BJ (cell line): ENCODE data around the gene KCNJ11. TPM values are rescaled to one million over a fixed set of nuclear protein-coding genes. Genes with fewer than 3 reads are reported as not detected.
"Not testable (repeated sequence)": the region's sequence is repeated elsewhere in the genome, so short reads cannot be mapped to it uniquely, and the experiment has no call there.

Source experiments
- CTCF ChIA-PET: fragments of 350-600 bp; formaldehyde crosslinking; extraction: SDS; loops from one replicate; lab custom pipeline; 2021; ENCODE audit warnings: antibody characterized with exemption, inconsistent platforms; lab: Yijun Ruan, JAX
- POLR2A ChIA-PET: fragments of 300-600 bp; sonication (Branson Sonifier 250); formaldehyde crosslinking; extraction: SDS; loops from one replicate; lab custom pipeline; 2021; ENCODE audit warnings: antibody characterized with exemption; lab: Charles Lee
- DNase-seq: peaks from one replicate; pipeline ENCODE4 v3.0.0-alpha.2; 2011; ENCODE audit warnings: low read depth
- H3K27me3 ChIP-seq: 2 replicates; pipeline ENCODE4 v1.6.0; 2011; ENCODE audit warnings: low read length; ENCODE audit not compliant: control insufficient read depth, insufficient read depth
- H3K36me3 ChIP-seq: 2 replicates; pipeline ENCODE4 v1.5.1; 2011; ENCODE audit warnings: low read length; ENCODE audit not compliant: control insufficient read depth, insufficient read depth
- H3K4me3 ChIP-seq: 2 replicates; pipeline ENCODE4 v1.5.1; 2011; ENCODE audit warnings: low read depth, mild to moderate bottlenecking, control low read depth, low read length
- polyA plus RNA-seq: library from polyadenylated mRNA; depleted of rRNA; stranded (reverse); fragments of >200 nt; gene quantifications from 2 replicates; pipeline ENCODE4 v1.2.3, GENCODE V29; 2011
- TF ChIP-seq, protein P1 (sequence below): IDR thresholded peaks from 2 replicates; pipeline ENCODE4 v1.5.1; 2011; ENCODE audit warnings: low read depth, mild to moderate bottlenecking, control low read depth, inconsistent platforms, low read length, moderate library complexity; ENCODE audit not compliant: insufficient read depth

KCNJ11 gene
- polyA plus RNA-seq, 1 experiment, result not detected

DNA sequence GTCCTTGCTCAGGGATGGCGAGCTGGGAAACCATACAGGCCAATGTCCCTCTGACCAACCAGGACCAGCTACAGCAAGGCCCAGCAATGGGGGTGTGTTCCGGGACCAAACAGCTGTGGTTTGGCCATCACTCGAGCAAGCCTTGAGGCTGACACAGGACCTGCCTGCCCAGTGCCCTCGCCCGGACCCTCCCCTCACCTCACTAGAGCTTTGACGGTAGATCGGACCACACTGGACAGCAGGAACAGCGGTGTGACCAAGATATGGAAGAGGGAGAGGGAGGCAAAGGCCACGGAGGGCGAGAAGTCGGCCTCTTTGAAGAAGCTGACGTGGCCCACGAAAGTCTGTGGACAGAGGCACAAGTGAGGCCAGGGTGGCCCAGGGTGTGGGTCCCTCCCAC is 42.2 kb upstream of the KCNJ11 start:
- DNase-seq, result no peak
- CTCF ChIA-PET, result interaction anchor here (0.6 kb wide), 1 partner anchor 74 kb away, joined by 3 read pairs; no protein-coding TSS in a partner anchor
- POLR2A ChIA-PET, result no interaction called here
- Histone ChIP-seq H3K27me3 (peaks cover 2% of the 10 kb centered on the region; the same call in 1 of the 2 replicates), H3K36me3 (no peaks in the 10 kb centered on the region), H3K4me3 (no peak overlapping the region)
- TF ChIP-seq, protein P1, sequence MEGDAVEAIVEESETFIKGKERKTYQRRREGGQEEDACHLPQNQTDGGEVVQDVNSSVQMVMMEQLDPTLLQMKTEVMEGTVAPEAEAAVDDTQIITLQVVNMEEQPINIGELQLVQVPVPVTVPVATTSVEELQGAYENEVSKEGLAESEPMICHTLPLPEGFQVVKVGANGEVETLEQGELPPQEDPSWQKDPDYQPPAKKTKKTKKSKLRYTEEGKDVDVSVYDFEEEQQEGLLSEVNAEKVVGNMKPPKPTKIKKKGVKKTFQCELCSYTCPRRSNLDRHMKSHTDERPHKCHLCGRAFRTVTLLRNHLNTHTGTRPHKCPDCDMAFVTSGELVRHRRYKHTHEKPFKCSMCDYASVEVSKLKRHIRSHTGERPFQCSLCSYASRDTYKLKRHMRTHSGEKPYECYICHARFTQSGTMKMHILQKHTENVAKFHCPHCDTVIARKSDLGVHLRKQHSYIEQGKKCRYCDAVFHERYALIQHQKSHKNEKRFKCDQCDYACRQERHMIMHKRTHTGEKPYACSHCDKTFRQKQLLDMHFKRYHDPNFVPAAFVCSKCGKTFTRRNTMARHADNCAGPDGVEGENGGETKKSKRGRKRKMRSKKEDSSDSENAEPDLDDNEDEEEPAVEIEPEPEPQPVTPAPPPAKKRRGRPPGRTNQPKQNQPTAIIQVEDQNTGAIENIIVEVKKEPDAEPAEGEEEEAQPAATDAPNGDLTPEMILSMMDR, result no peak

DNA sequence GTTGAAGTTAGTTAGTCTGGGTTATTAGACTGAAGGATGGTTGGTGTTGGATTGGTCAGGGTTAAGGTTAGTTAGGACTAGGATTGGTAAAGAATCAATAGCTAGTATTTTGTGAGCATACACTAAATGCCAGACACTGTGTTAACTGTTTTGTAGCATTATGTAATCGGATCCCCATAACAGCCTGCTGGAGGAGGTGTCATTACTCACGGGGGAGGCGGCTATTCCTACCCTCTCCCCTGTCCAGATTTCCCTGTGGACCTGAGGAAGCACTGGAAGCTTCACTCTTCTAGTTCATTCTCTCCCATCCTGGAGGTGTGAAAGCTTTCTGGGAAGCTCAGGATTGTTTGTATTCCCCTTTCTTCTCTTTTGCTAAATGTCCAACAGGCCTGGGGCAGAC is 40.5 kb upstream of the KCNJ11 start:
- H3K36me3 ChIP-seq, result no peaks in the 10 kb centered on the region
- no peak overlapping the region for H3K4me3 ChIP-seq
- H3K27me3 ChIP-seq, result peaks cover 4% of the 10 kb centered on the region; the same call in 1 of the 2 replicates
- no peak for DNase-seq
- ChIA-PET CTCF (interaction anchor here (1.3 kb wide), 1 partner anchor 8 kb away, joined by 3 read pairs; no protein-coding TSS in a partner anchor), POLR2A (no interaction called here)
- TF ChIP-seq, protein P1, result no peak

DNA sequence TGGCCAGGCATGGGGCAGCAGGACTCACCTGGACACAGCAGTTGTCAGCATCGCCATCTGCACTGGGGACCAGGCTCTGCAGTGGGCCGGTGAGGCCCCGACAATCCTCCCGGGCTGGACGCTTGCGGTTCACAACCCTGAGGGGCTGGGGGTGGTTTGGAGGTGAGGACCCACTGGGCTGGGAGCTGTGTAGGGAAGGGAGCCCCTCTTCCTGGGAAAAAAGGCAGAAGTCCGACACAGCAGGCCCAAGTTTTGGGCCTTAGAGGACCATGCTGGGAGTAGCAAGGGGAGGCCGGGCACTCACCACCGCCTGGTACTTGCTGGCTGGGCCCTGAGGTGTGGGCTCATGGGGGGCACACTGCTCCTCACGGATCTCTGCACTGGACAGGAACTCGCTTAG is 39.8 kb upstream of the KCNJ11 start:
- DNase-seq, result no peak
- TF ChIP-seq, protein P1, result no peak
- ChIA-PET POLR2A (no interaction called here), CTCF (no interaction called here)
- no peak overlapping the region for H3K4me3 ChIP-seq
- H3K27me3 ChIP-seq, result peaks cover 4% of the 10 kb centered on the region; the same call in 1 of the 2 replicates
- H3K36me3 ChIP-seq, result no peaks in the 10 kb centered on the region

DNA sequence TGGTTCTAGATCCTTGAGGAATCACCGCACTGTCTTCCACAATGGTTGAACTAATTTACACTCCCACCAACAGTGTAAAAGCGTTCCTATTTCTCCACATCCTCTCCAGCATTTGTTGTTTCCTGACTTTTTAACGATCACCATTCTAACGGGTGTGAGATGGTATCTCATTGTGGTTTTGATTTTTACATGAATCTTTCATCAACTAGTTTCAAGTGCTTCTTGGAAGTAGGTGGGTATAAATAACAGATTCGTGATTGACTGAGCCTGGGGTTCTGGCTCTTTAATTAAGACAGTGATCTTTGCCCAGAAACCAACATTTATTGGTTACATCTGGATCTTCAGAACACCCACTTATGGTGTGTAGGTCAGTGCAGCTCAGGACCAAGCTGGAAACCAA is 37.8 kb upstream of the KCNJ11 start:
- POLR2A ChIA-PET, CTCF ChIA-PET: not testable (repeated sequence)

DNA sequence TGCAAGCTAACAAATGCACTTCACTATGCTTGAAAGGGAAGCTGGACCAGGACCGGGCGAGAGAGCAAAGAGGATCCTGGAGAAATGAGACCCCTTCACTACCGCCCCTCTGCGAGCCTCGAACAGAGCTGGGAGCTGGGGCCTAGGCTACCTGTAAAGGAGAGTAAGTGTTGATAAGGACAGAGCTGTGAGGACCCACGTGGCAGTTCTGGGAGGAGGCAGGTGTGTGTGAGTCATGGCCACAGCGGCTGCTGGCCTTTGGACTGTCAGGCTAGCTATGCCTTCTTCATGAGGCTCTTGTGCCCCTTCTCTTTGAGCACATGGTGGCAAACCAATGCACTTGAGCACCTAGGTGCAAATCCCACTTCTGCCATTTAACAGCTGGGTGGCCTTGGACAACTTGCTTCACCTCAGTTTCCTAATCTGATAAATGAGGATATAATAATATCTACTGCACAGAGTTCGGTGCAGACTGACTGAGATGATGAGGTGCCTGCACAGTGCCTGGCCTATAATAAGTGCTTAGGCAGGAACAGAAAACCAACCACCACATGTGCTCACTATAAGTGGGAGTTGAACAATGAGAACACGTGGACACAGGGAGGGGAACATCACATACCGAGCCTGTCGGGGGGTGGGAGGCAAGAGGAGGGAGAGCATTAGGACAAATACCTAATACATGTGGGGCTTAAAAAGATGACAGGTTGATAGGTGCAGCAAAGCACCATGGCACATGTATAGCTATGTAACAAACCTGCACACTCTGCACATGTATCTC is 35.3 kb upstream of the KCNJ11 start:
- Histone ChIP-seq H3K27me3 (peaks cover 13% of the 10 kb centered on the region), H3K36me3 (no peaks in the 10 kb centered on the region), H3K4me3 (no peak overlapping the region)
- CTCF ChIA-PET, result interaction anchor here (0.8 kb wide), 1 partner anchor 9 kb away, joined by 4 read pairs; no protein-coding TSS in a partner anchor
- no peak for DNase-seq
- POLR2A ChIA-PET, result no interaction called here
- TF ChIP-seq, protein P1, result no peak

More for the DNA sequence above, 37.8 kb upstream of the KCNJ11 start:
- not testable (repeated sequence) for DNase-seq, H3K4me3 ChIP-seq, H3K27me3 ChIP-seq, H3K36me3 ChIP-seq
